Osteoblast (primary cell): ENCODE data around the gene KRTAP10-1. TPM values are rescaled to one million over a fixed set of nuclear protein-coding genes. Genes with fewer than 3 reads are reported as not detected.

ENCODE experiments used
- DNase-seq: peaks from one replicate; pipeline ENCODE4 v3.0.0; 2011; ENCODE audit warnings: low spot score, mixed read lengths; ENCODE audit not compliant: insufficient read length; ENCODE audit errors: missing footprints
- H2AFZ ChIP-seq: 2 replicates; pipeline ENCODE4 v1.6.0; 2011; ENCODE audit warnings: mild to moderate bottlenecking, low read length
- H3K27ac ChIP-seq: 2 replicates; pipeline ENCODE4 v1.5.1; 2011; ENCODE audit warnings: mild to moderate bottlenecking, low read depth, low read length, moderate library complexity
- H3K27me3 ChIP-seq: 2 replicates; pipeline ENCODE4 v1.6.0; 2012; ENCODE audit warnings: mild to moderate bottlenecking, control low read depth, inconsistent platforms, low read length, moderate library complexity; ENCODE audit not compliant: insufficient read depth
- H3K36me3 ChIP-seq: 2 replicates; pipeline ENCODE4 v1.5.1; 2011; ENCODE audit warnings: mild to moderate bottlenecking, low read length, control low read depth, moderate library complexity; ENCODE audit not compliant: insufficient read depth
- H3K4me1 ChIP-seq: 2 replicates; pipeline ENCODE4 v1.5.1; 2011; ENCODE audit warnings: mild to moderate bottlenecking, low read length, control low read depth, moderate library complexity; ENCODE audit not compliant: insufficient read depth
- H3K4me2 ChIP-seq: 2 replicates; pipeline ENCODE4 v1.6.0; 2011; ENCODE audit warnings: mild to moderate bottlenecking, low read length; ENCODE audit not compliant: insufficient read depth
- H3K4me3 ChIP-seq: fragments of 200-600 bp; sonication (generic); 3 replicates; pipeline ENCODE4 v1.5.1; 2012; ENCODE audit warnings: mild to moderate bottlenecking, low read length, inconsistent platforms; ENCODE audit not compliant: insufficient read depth
- H3K79me2 ChIP-seq: 2 replicates; pipeline ENCODE4 v1.6.0; 2012; ENCODE audit warnings: mild to moderate bottlenecking, low read length, control low read depth, inconsistent platforms; ENCODE audit not compliant: insufficient read depth
- H3K9me3 ChIP-seq: 2 replicates; pipeline ENCODE4 v1.5.1; 2011; ENCODE audit warnings: low read depth, low read length, control low read depth
- H4K20me1 ChIP-seq: 2 replicates; pipeline ENCODE4 v1.6.0; 2012; ENCODE audit warnings: mild to moderate bottlenecking, low read length, control low read depth; ENCODE audit not compliant: insufficient read depth
- CTCF ChIP-seq: IDR thresholded peaks from 2 replicates; pipeline ENCODE4 v1.5.1; 2011; ENCODE audit warnings: mild to moderate bottlenecking, low read depth, low read length, moderate library complexity; ENCODE audit errors: extremely low read depth
- total RNA-seq: library from RNA; depleted of rRNA; stranded (reverse); fragments of >200 nt; gene quantifications from 2 replicates; pipeline ENCODE4 v1.2.3, GENCODE V29; 2012

The KRTAP10-1 gene
- total RNA-seq = not detected in 2 replicates

GRCh38 chr21:44539991-44540666, at the start of gene KRTAP10-1:
TSS of gene KRTAP10-1 (minus strand) at chr21:44540195. CDS start at chr21:44540150, 45 bp downstream.
- no peaks in the 10 kb centered on the region for H3K4me1 ChIP-seq
- H2AFZ ChIP-seq = no peak within 1 kb of the TSS
- H3K27me3 ChIP-seq = no peaks in the 10 kb centered on the region
- no peaks in the 10 kb centered on the region for H3K9me3 ChIP-seq
- H3K36me3 ChIP-seq = no peaks in the 10 kb centered on the region
- TF ChIP-seq CTCF = no peak
- DNase-seq = peak; percentile 18
- no peaks in the 10 kb centered on the region for H4K20me1 ChIP-seq
- H3K79me2 ChIP-seq = no peaks in the 10 kb centered on the region
- no peak within 1 kb of the TSS for H3K27ac ChIP-seq
- no peak within 1 kb of the TSS for H3K4me3 ChIP-seq
- no peak within 1 kb of the TSS for H3K4me2 ChIP-seq

- no peaks in the 10 kb centered on the region for H3K4me1 ChIP-seq
- H3K9me3 ChIP-seq = no peaks in the 10 kb centered on the region
- no peak overlapping the region for H2AFZ ChIP-seq
- no peaks in the 10 kb centered on the region for H3K36me3 ChIP-seq
- no peaks in the 10 kb centered on the region for H3K79me2 ChIP-seq
- H3K4me3 ChIP-seq = no peak overlapping the region
- H4K20me1 ChIP-seq = no peaks in the 10 kb centered on the region
- no peak overlapping the region for H3K4me2 ChIP-seq
- no peak for DNase-seq
- TF ChIP-seq CTCF = no peak
- peaks cover 18% of the 10 kb centered on the region for H3K27me3 ChIP-seq
- H3K27ac ChIP-seq = no peak overlapping the region
These were observed 49.1 kb upstream of the KRTAP10-1 start for GRCh38 chr21:44589094-44589493.

- Histone ChIP-seq H3K4me2 (no peak overlapping the region), H3K4me1 (no peaks in the 10 kb centered on the region), H3K27me3 (no peaks in the 10 kb centered on the region), H4K20me1 (no peaks in the 10 kb centered on the region), H3K9me3 (no peaks in the 10 kb centered on the region), H2AFZ (no peak overlapping the region), H3K4me3 (no peak overlapping the region), H3K27ac (no peak overlapping the region), H3K36me3 (no peaks in the 10 kb centered on the region), H3K79me2 (no peaks in the 10 kb centered on the region)
- DNase-seq = no peak
- no peak for TF ChIP-seq CTCF
These were observed 45.9 kb upstream of the KRTAP10-1 start for GRCh38 chr21:44585892-44586291.

- Histone ChIP-seq H3K36me3 (no peaks in the 10 kb centered on the region), H3K9me3 (no peaks in the 10 kb centered on the region), H3K4me3 (no peak overlapping the region), H2AFZ (no peak overlapping the region), H3K79me2 (no peaks in the 10 kb centered on the region), H3K4me2 (no peak overlapping the region), H4K20me1 (no peaks in the 10 kb centered on the region), H3K27me3 (no peaks in the 10 kb centered on the region), H3K27ac (no peak overlapping the region), H3K4me1 (no peaks in the 10 kb centered on the region)
- TF ChIP-seq CTCF = no peak
- DNase-seq = no peak
These were observed 43.8 kb upstream of the KRTAP10-1 start for GRCh38 chr21:44583800-44584147.
